ENCODE measurements around the gene VPREB3.

VPREB3 gene

GRCh38 chr22:23705358-23705757 is 48.9 kb downstream of the VPREB3 start:
- in situ Hi-C loops (cut with HindIII; ENCODE audit: low pct_unique_long_range_greater_than_20kb, low sequenced_read_pairs) = no loop called here

GRCh38 chr22:23704829-23705228 is 49.4 kb downstream of the VPREB3 start:
- TF ChIP-seq JUND (IDR thresholded peaks at IDR 0.05; ENCODE audit: low read depth) = no peak
- DNase-seq (ENCODE audit: low read depth in 1 of 2, low spot score in 1 of 2) = no peak
- in situ Hi-C loops (cut with HindIII; ENCODE audit: low pct_unique_long_range_greater_than_20kb, low sequenced_read_pairs) = no loop called here

More at GRCh38 chr22:23705358-23705757, 48.9 kb downstream of the VPREB3 start:
- no peak for TF ChIP-seq JUND (IDR thresholded peaks at IDR 0.05; ENCODE audit: low read depth)
- no peak for DNase-seq (ENCODE audit: low read depth in 1 of 2, low spot score in 1 of 2)

GRCh38 chr22:23704062-23704461 is 50.2 kb downstream of the VPREB3 start:
- TF ChIP-seq JUND (IDR thresholded peaks at IDR 0.05; ENCODE audit: low read depth) = no peak
- no peak for DNase-seq (ENCODE audit: low read depth in 1 of 2, low spot score in 1 of 2)
- in situ Hi-C loops (cut with HindIII; ENCODE audit: low pct_unique_long_range_greater_than_20kb, low sequenced_read_pairs) = no loop called here
